ENCODE measurements around the gene GPR15LG. TPM values are rescaled to one million over a fixed set of nuclear protein-coding genes. Genes with fewer than 3 reads are reported as not detected.
"Not testable (repeated sequence)": the region's sequence is repeated elsewhere in the genome, so short reads cannot be mapped to it uniquely, and the experiment has no call there.

Gene GPR15LG
- total RNA-seq, 1 donor, result not detected

GRCh38 chr10:84179059-84179710, 5.6 kb downstream of the GPR15LG start:
- peak; percentile 22 for DNase-seq (ENCODE audit: low read depth)
- H3K4me3 ChIP-seq (ENCODE audit: low read depth, low read length), result no peak overlapping the region
- TF ChIP-seq, protein P1, sequence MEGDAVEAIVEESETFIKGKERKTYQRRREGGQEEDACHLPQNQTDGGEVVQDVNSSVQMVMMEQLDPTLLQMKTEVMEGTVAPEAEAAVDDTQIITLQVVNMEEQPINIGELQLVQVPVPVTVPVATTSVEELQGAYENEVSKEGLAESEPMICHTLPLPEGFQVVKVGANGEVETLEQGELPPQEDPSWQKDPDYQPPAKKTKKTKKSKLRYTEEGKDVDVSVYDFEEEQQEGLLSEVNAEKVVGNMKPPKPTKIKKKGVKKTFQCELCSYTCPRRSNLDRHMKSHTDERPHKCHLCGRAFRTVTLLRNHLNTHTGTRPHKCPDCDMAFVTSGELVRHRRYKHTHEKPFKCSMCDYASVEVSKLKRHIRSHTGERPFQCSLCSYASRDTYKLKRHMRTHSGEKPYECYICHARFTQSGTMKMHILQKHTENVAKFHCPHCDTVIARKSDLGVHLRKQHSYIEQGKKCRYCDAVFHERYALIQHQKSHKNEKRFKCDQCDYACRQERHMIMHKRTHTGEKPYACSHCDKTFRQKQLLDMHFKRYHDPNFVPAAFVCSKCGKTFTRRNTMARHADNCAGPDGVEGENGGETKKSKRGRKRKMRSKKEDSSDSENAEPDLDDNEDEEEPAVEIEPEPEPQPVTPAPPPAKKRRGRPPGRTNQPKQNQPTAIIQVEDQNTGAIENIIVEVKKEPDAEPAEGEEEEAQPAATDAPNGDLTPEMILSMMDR (IDR thresholded peaks at IDR 0.05; ENCODE audit: insufficient read depth, low read length), result no peak

- H3K4me3 ChIP-seq (ENCODE audit: low read depth, low read length); DNase-seq (ENCODE audit: low read depth): not testable (repeated sequence)
Observed at GRCh38 chr10:84180386-84180785, 6.8 kb downstream of the GPR15LG start.

GRCh38 chr10:84181631-84182030, 8.0 kb downstream of the GPR15LG start:
- no peak for DNase-seq (ENCODE audit: low read depth)
- TF ChIP-seq, protein P1 (IDR thresholded peaks at IDR 0.05; ENCODE audit: insufficient read depth, low read length), result no peak
- H3K4me3 ChIP-seq (ENCODE audit: low read depth, low read length), result no peak overlapping the region

- DNase-seq (ENCODE audit: low read depth), result no peak
- H3K4me3 ChIP-seq (ENCODE audit: low read depth, low read length), result no peak overlapping the region
- TF ChIP-seq, protein P1 (IDR thresholded peaks at IDR 0.05; ENCODE audit: insufficient read depth, low read length), result no peak
Observed at GRCh38 chr10:84184517-84184916, 10.9 kb downstream of the GPR15LG start.

GRCh38 chr10:84185526-84186175, 12.1 kb downstream of the GPR15LG start:
- H3K4me3 ChIP-seq (ENCODE audit: low read depth, low read length), result no peak overlapping the region
- TF ChIP-seq, protein P1 (IDR thresholded peaks at IDR 0.05; ENCODE audit: insufficient read depth, low read length), result no peak
- no peak for DNase-seq (ENCODE audit: low read depth)

GRCh38 chr10:84188815-84189214, 15.2 kb downstream of the GPR15LG start:
- no peak for DNase-seq (ENCODE audit: low read depth)
- no peak overlapping the region for H3K4me3 ChIP-seq (ENCODE audit: low read depth, low read length)
- TF ChIP-seq, protein P1 (IDR thresholded peaks at IDR 0.05; ENCODE audit: insufficient read depth, low read length), result no peak

GRCh38 chr10:84190621-84191020, 17.0 kb downstream of the GPR15LG start:
- TF ChIP-seq, protein P1 (IDR thresholded peaks at IDR 0.05; ENCODE audit: insufficient read depth, low read length), result no peak
- no peak overlapping the region for H3K4me3 ChIP-seq (ENCODE audit: low read depth, low read length)
- no peak for DNase-seq (ENCODE audit: low read depth)

Measured in fibroblast of the aortic adventitia (primary cell).